Neural crest cell (in vitro differentiated cells): Measurements from ENCODE around the gene PAQR5. TPM values are rescaled to one million over a fixed set of nuclear protein-coding genes. Genes with fewer than 3 reads are reported as not detected.

Experiments
- DNase-seq: peaks from one replicate; pipeline ENCODE4 v3.0.0; 2021; ENCODE audit warnings: low read depth, mixed read lengths, low spot score
- H3K27ac Mint-ChIP-seq: one replicate; pipeline ENCODE4 v1.8.0; 2021; ENCODE audit warnings: mild to moderate bottlenecking, mixed read lengths; ENCODE audit not compliant: unreplicated experiment
- H3K27me3 Mint-ChIP-seq: 2 replicates; pipeline ENCODE4 v1.8.0; 2021; ENCODE audit warnings: low read depth, mild to moderate bottlenecking, mixed read lengths
- H3K36me3 Mint-ChIP-seq: 2 replicates; pipeline ENCODE4 v1.8.0; 2021; ENCODE audit warnings: low read depth, mild to moderate bottlenecking, mixed read lengths
- H3K4me1 Mint-ChIP-seq: 2 replicates; pipeline ENCODE4 v1.8.0; 2021; ENCODE audit warnings: mixed read lengths
- H3K4me3 Mint-ChIP-seq: one replicate; pipeline ENCODE4 v1.8.0; 2021; ENCODE audit warnings: mild to moderate bottlenecking, mixed read lengths
- H3K9me3 Mint-ChIP-seq: 2 replicates; pipeline ENCODE4 v1.8.0; 2021; ENCODE audit warnings: mixed read lengths
- total RNA-seq: library from RNA; stranded (reverse); gene quantifications from 2 replicates; pipeline ENCODE4 v1.2.1, GENCODE V29; 2021
- TF ChIP-seq, protein P1 (sequence below): fragments of 200-600 bp; sonication (generic); conservative IDR thresholded peaks from 2 replicates; pipeline ENCODE4 v1.5.0; 2021; ENCODE audit warnings: antibody characterized with exemption, mild to moderate bottlenecking

Gene PAQR5
- total RNA-seq, 1 donor from 2014 or later, result 0.21 TPM

DNA sequence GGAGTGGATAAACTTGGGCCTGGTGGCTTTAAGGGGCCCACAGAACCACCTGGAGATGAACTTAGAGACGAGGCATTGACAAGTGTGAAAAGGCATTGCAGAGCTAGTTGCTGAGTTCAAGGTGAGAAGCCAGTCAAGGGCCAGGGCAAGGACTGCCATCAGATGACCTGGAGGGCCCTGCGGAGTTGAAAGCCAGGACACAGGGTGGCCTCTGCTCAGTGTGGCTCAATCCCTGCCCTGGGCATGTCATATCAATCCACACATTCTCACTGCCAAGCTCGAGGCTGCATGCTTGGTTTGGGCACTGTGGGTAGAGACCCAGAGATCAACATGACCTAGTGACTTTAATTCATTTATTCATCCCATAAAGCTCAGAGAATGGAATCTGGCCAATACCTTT, 9.2 kb downstream of the PAQR5 start:
- Mint-ChIP-seq H3K27me3 (peaks cover 12% of the 10 kb centered on the region), H3K9me3 (peaks cover 3% of the 10 kb centered on the region), H3K4me1 (peaks cover 5% of the 10 kb centered on the region), H3K4me3 (no peak overlapping the region), H3K27ac (no peak overlapping the region), H3K36me3 (no peaks in the 10 kb centered on the region)
- no peak for DNase-seq
- TF ChIP-seq, protein P1, sequence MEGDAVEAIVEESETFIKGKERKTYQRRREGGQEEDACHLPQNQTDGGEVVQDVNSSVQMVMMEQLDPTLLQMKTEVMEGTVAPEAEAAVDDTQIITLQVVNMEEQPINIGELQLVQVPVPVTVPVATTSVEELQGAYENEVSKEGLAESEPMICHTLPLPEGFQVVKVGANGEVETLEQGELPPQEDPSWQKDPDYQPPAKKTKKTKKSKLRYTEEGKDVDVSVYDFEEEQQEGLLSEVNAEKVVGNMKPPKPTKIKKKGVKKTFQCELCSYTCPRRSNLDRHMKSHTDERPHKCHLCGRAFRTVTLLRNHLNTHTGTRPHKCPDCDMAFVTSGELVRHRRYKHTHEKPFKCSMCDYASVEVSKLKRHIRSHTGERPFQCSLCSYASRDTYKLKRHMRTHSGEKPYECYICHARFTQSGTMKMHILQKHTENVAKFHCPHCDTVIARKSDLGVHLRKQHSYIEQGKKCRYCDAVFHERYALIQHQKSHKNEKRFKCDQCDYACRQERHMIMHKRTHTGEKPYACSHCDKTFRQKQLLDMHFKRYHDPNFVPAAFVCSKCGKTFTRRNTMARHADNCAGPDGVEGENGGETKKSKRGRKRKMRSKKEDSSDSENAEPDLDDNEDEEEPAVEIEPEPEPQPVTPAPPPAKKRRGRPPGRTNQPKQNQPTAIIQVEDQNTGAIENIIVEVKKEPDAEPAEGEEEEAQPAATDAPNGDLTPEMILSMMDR, result no peak

DNA sequence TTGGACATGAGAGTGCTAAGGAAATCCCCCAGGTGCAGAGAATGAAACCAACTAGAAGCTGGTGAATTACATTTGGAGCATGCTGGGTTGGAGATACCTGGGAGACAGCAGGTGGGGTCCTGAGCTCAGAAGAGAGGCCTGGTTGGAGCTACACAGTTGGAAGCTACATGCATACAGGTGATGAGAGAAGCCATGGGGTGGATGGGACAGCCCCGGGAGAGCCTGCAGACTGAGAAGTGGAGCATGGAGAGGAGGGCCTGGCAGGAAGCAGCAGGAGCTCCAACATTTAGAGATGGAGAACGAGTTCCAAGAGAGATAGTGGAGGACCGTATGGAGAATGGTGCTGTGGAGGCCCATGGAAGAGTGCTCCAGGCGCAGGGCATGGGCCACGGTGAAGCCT, 10.2 kb downstream of the PAQR5 start:
- no peak for DNase-seq
- TF ChIP-seq, protein P1, result no peak
- Mint-ChIP-seq H3K36me3 (no peaks in the 10 kb centered on the region), H3K27ac (no peak overlapping the region), H3K4me1 (peaks cover 5% of the 10 kb centered on the region), H3K27me3 (peaks cover 11% of the 10 kb centered on the region), H3K4me3 (no peak overlapping the region), H3K9me3 (peaks cover 3% of the 10 kb centered on the region)

DNA sequence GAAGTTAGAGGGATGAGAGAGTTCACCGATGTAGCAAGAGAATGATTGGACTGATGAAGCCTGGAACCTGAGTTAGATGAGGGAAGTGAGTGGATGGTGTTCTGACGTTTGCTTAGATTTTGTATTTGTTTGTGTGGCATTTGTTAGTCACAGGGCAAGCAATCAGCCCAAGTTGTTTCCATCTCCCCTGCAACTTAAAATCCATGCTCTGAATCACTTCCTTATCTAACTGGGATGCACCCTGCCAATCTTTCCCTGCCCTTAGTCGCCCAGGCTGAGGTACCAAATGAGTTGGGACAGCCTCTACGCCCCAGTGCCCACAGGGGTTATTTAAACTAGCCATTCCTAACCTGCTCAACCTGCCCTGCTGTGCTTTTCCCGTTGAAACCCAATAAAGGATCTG, 12.6 kb downstream of the PAQR5 start:
- Mint-ChIP-seq H3K4me3 (no peak overlapping the region), H3K36me3 (no peaks in the 10 kb centered on the region), H3K27ac (no peak overlapping the region), H3K27me3 (peaks cover 7% of the 10 kb centered on the region), H3K4me1 (no peaks in the 10 kb centered on the region), H3K9me3 (peaks cover 3% of the 10 kb centered on the region)
- DNase-seq, result no peak
- TF ChIP-seq, protein P1, result no peak

DNA sequence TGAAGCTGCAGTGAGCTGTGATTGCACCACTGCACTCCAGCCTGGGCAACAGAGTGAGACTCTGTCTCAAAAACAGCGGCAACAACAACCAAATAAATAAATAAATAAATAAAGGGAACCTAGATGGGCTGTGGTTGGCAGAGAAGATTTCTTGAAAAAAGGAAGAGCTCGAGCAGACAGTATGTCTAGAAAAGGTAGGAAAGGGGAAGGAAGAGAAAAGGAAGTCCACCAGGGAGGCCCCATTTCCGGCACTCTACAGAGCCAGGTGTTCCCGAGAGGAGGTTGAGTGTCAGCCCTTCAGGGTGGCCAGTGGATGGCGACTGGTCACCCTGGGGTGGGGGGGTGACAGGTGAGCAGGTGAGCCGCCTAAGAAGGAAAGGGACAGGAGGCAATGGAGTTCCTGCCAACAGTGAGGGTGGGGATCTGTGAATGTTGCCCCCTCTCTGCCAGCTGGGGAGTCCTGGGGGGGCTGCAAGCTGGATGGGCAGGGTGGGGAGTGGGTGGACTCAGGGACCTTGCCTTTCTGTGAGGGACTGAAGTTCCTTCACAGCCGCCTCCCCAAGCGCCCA, 14.8 kb downstream of the PAQR5 start:
- TF ChIP-seq, protein P1, result no peak
- Mint-ChIP-seq H3K27me3 (no peaks in the 10 kb centered on the region), H3K4me1 (no peaks in the 10 kb centered on the region), H3K27ac (no peak overlapping the region), H3K4me3 (no peak overlapping the region), H3K9me3 (no peaks in the 10 kb centered on the region), H3K36me3 (no peaks in the 10 kb centered on the region)
- DNase-seq, result no peak

DNA sequence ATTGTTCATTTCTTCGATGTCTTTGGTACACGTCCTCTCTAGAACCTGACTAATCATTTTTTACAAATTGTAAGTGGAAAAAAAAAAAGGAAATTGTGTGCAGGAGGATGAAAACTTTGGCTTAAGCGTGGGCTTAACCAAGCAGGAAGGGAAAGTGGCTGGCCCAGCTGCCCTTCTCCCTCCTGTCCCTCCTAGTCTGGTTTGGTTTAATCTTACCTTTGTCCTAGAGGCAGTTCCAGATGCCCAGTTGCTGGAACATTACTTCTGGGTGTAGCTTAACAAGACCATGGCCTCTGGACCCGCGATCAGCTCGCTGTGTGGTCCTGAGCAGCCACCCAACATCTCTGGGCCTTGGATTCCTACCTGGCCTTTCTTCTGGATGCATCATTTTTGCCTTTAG, 15.4 kb downstream of the PAQR5 start:
- Mint-ChIP-seq H3K36me3 (no peaks in the 10 kb centered on the region), H3K27ac (no peak overlapping the region), H3K27me3 (no peaks in the 10 kb centered on the region), H3K4me1 (no peaks in the 10 kb centered on the region), H3K9me3 (no peaks in the 10 kb centered on the region), H3K4me3 (no peak overlapping the region)
- TF ChIP-seq, protein P1, result no peak
- DNase-seq, result no peak
